ENCODE data around the gene SLC6A1. TPM values are rescaled to one million over a fixed set of nuclear protein-coding genes. Genes with fewer than 3 reads are reported as not detected.

SLC6A1 gene
- not detected in 2 replicates for total RNA-seq

DNA sequence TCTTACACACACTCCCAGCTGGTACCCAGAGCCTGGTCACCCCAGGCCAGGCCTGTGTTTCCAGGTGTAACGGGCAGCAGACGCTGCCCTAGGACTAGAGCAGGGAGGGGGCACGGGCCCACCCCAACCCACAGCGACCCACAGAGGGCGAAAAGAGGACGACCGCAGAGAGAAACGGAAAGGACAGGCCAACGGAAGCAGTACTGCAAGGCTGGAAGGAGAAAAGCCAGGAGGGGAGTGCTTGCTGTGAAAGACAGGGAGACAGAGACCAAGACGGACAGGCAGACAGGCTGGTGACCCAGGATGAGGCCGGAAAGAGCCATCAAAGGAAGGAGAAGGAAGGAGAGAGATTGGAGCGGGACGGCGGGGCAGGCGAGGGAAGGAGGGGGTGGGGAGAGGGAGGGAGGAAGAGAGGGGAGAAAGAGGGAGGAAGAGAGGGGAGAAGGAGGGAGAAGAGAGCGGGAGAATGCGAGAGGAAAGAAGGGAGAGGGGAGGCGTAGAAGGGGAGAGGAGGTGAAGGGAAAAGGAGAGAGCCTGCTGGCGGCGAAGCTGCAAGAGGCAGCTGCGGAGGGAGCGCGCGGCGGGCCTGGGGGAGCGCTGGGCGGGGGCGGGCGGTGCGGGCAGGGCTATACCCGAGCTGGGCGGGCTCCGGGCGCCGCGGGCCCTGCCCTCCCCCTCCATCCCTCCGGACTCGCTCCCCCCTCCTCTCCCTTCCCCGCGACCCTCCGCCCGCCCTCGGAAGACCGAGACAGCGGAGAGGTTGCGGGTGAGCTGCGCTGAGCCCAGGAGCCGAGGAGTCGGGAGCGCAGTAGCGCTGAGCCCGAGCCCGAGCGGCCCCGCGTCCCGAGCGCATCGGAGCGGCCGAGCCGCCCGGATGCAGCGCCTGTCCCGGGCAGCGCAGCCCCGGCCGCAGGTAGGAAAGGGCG lies at the start of gene SLC6A1:
Gene SLC6A1 (plus strand): TSS at position 732 of the 926 bp plus-strand sequence. CDS start 24,464 bp downstream, outside the sequence.
- TF ChIP-seq CTCF (conservative IDR thresholded peaks at IDR 0.05; ENCODE audit: low read depth, low read length): no peak
- DNase-seq (ENCODE audit: low read depth): no peak
- no peak within 1 kb of the TSS for H3K4me3 ChIP-seq (ENCODE audit: low read depth, low read length)

GRCh38 chr3:10944866-10945265 lies 47.7 kb upstream of the SLC6A1 start:
- no peak for TF ChIP-seq CTCF (conservative IDR thresholded peaks at IDR 0.05; ENCODE audit: low read depth, low read length)
- no peak overlapping the region for H3K4me3 ChIP-seq (ENCODE audit: low read depth, low read length)
- no peak for DNase-seq (ENCODE audit: low read depth)

GRCh38 chr3:10945683-10946287 lies 46.8 kb upstream of the SLC6A1 start:
- H3K4me3 ChIP-seq (ENCODE audit: low read depth, low read length): no peak overlapping the region
- peak; percentile 85 for TF ChIP-seq CTCF (conservative IDR thresholded peaks at IDR 0.05; ENCODE audit: low read depth, low read length)
- DNase-seq (ENCODE audit: low read depth): no peak

DNA sequence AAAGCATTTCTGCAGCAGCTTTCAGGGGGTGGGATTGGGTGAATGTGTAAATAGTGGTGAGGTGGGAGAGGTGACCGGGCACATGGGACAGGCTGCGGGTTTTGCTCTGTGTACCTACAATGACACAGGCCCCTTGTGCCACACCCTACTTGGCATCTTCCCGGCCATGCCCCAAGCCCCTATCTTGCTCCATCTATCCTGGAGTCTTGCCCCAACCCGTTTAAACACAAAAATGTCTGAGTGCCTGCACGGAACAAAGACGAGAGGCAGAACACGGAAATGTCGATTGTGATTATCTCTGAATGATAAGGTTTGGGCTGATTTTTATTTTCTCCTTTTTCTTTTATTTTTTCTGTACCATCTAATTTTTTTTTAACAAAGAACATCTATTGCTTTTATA lies 46.0 kb upstream of the SLC6A1 start:
- H3K4me3 ChIP-seq (ENCODE audit: low read depth, low read length): no peak overlapping the region
- DNase-seq (ENCODE audit: low read depth): no peak
- TF ChIP-seq CTCF (conservative IDR thresholded peaks at IDR 0.05; ENCODE audit: low read depth, low read length): no peak

GRCh38 chr3:10948326-10948725 lies 44.2 kb upstream of the SLC6A1 start:
- no peak overlapping the region for H3K4me3 ChIP-seq (ENCODE audit: low read depth, low read length)
- DNase-seq (ENCODE audit: low read depth): no peak
- no peak for TF ChIP-seq CTCF (conservative IDR thresholded peaks at IDR 0.05; ENCODE audit: low read depth, low read length)

DNA sequence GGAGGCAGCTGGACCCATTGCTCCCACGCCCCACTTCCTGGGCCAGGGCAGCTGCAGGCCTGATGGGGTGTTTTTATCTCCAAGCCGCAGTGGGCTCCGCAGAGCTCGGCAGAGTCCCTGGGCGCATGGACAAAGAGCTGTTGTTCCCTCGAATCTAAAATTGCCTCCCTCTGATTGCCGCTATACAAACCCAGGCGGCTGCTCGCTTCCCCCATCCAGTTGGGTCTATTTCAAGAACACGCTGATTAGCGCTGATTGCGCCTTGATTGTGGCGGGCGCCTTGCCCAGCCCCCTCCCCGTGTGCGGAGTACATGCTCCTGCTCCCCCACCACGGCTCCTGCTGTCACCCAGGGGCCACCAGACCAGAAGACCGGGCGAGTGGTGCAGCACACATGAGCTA lies 43.4 kb upstream of the SLC6A1 start:
- no peak for TF ChIP-seq CTCF (conservative IDR thresholded peaks at IDR 0.05; ENCODE audit: low read depth, low read length)

More for the DNA sequence above, 43.4 kb upstream of the SLC6A1 start:
- no peak overlapping the region for H3K4me3 ChIP-seq (ENCODE audit: low read depth, low read length)
- no peak for DNase-seq (ENCODE audit: low read depth)

All from epithelial cell of proximal tubule (primary cell).